ENCODE results near the gene LRP10.
A peak's percentile ranks its signal among the peaks of the same experiment; 100 is the strongest.
"Not testable (repeated sequence)": the region's sequence is repeated elsewhere in the genome, so short reads cannot be mapped to it uniquely, and the experiment has no call there.

Gene LRP10, protein sequence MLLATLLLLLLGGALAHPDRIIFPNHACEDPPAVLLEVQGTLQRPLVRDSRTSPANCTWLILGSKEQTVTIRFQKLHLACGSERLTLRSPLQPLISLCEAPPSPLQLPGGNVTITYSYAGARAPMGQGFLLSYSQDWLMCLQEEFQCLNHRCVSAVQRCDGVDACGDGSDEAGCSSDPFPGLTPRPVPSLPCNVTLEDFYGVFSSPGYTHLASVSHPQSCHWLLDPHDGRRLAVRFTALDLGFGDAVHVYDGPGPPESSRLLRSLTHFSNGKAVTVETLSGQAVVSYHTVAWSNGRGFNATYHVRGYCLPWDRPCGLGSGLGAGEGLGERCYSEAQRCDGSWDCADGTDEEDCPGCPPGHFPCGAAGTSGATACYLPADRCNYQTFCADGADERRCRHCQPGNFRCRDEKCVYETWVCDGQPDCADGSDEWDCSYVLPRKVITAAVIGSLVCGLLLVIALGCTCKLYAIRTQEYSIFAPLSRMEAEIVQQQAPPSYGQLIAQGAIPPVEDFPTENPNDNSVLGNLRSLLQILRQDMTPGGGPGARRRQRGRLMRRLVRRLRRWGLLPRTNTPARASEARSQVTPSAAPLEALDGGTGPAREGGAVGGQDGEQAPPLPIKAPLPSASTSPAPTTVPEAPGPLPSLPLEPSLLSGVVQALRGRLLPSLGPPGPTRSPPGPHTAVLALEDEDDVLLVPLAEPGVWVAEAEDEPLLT
- 165 to 228 (median 210) reads per million in 4 experiments for total RNA-seq

DNA sequence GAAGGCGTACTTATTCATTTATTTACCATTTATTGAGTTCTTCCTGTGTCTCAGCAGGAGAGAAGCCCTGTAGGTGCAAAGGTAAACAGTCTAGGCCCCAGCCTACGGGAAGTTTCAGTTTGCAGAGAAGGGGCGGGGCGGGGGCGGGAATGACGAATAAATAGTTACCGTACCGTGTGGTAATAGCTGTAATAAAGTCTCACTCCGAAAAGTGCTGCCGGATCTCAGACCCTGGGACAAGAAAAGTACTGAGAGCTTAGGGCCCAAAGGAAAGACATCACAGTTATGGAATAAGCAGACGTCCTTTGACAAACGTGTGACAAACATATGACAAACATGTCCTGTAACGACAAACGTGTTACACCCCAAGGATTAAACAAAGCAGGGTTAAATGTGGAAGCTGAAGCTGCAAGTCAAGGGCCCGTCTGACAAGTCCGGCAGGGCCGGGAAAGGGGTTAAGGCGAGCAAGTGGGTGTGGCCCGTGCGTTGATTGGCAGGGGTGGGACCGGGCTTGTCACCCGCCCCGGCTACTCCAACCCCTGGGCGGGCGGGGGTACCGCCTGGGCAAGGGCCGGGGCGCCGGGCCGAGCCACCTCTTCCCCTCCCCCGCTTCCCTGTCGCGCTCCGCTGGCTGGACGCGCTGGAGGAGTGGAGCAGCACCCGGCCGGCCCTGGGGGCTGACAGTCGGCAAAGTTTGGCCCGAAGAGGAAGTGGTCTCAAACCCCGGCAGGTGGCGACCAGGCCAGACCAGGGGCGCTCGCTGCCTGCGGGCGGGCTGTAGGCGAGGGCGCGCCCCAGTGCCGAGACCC is at the start of gene LRP10:
TSS of gene LRP10 (plus strand) at position 517 of the 809 bp plus-strand sequence. CDS start 564 bp downstream, outside the sequence.
- DNase-seq = peak; percentile 59

- no peak for DNase-seq
These were observed 49.4 kb upstream of the LRP10 start for GRCh38 chr14:22822016-22822570.

DNA sequence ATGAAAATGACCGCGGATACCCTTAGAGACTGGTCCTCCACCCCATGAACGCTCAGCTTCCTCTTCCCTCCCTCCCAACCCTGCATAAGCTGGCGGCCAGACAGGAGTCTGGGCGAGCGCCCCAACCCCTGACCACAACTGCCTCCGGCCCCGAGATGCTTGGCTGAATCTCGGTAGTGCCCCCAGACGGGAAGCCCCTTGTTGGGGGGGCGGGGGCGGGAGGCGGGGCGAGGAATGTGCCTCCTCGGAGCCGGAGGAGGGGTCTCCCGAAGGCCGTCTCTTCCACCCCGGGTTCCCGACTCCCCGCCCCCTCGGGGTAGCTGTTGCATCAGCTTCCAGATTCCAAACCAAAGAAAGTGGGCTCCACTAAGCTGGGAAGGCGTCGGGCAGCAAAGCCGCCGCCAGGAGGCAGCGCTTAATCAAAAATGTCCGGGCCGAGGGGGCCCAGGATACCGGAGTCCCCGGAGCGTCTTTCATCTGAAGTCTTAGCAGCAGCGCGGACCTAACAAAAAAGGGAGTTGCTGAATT is 48.9 kb upstream of the LRP10 start:
- DNase-seq = peak; percentile 52

GRCh38 chr14:22824711-22825359 is 46.7 kb upstream of the LRP10 start:
- no peak for DNase-seq

DNA sequence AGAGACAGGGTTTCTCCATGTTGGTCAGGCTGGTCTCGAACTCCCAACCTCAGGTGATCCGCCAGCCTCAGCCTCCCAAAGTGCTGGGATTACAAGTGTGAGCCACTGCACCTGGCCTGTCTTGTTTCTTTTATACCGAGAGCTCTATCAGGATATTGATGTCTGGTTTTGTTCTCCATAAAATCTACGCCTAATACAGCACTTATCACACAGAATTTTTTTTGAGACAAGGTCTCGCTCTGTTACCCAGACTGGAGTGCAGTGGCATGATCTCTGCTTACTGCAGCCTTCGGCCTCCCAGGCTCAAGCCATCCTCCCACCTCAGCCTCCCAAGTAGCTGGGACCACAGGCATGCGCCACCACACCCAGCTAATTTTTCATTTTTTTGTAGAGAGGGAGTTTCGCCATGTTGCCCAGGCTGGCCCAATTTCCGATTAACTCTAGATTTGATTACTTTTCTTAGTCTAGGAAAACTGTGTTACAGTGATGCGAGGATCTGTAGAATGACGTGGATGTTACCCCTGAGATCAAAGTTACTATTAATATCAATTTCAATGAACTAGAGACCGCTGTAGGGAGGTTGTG is 42.4 kb upstream of the LRP10 start:
- DNase-seq = not testable (repeated sequence)

DNA sequence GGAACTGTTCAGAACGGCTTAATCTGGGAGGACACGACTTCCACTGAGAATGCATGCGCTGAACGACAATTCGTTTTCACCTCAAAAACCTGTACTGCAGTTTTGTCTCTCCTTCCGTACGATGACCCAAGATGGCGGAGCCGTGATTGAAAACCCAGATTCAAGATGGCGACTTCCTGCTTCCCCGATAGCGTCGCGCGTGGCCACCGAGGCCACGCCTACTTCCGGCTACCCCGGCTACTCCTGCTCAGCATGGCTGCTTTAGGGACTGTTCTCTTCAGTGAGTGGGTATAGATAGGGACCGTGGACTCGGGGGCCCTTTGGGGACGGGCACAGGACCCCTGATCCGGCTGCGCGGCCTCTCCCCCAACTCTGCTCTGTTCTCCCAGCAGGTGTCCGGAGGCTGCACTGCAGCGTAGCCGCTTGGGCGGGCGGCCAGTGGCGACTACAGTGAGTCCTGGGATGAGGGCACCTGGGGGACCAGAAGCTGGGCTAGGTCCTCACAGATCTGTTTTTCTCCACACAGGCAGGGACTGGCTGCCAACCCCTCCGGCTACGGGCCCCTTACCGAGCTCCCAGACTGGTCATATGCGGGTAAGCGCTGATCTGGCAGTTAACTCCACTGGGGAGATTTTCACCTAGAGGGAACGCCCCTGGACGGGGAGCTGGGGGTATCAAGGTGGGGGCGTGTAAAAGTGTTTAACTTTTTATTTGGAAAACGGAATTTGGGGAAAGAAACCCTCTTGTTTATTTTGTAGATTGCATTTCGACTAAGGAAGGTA is 41.7 kb upstream of the LRP10 start, which contains the start of gene MRPL52:
TSS of gene MRPL52 (plus strand) at position 227 of the 782 bp plus-strand sequence. CDS start at position 253, 26 bp downstream.
- peak; percentile 79 for DNase-seq

DNA sequence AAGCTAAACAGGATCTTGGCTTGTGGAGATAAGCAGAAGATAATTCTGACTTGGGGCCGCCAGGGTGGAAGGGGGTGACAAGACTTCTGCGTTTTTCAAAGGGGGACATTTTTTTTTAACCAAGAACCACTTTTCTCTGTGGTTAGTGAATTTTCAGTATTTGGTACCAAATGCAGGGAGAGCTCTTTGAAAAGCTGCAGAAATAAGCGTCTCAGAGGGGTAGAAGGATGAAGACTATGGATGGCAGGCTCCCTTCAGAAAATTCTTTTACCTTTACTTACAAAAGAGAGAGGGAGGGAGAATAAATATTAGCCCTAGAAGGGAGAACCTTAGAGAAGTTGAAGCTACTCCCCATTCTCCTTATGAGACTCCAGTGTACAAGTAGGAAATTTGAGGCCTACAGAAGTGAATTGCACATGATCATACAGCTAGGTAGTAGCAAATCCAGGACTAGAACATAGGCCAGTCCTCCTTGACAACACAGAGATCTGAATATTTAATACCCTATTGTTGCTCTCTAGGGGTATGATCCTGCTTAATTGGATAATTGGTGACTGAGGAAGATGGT is 41.0 kb upstream of the LRP10 start:
- DNase-seq = no peak

- no peak for DNase-seq
These were observed 36.0 kb upstream of the LRP10 start for GRCh38 chr14:22835505-22835904.

GRCh38 chr14:22836301-22837113 is 35.0 kb upstream of the LRP10 start, which contains the start of gene MMP14:
MMP14 (plus strand) TSS chr14:22836585; CDS start chr14:22836818, 233 bp downstream.
- DNase-seq = no peak

GRCh38 chr14:22837114-22837749 is 34.3 kb upstream of the LRP10 start:
- DNase-seq = no peak

GRCh38 chr14:22837750-22838538 is 33.6 kb upstream of the LRP10 start:
- DNase-seq = no peak

DNA sequence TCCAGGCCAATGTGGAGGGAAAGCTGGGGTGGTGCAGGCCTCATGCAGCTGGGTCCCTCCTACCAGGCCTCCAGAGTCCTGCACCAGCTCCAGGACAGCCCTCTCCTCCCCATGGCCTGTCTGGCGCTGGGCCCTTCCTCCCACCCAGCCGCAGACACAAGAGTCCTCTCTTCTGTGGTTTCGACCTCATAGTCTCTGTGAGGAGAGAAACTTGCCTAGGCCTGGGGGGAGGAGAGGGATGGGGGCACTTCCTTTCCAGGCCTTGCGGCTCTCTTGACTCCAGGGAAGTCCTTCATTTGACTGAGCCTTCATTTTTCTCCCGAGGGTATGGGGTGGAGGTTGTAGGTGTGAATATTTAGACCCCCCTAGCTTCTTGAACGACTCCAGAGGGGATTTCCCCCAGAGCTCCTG is 32.9 kb upstream of the LRP10 start:
- DNase-seq = no peak

GRCh38 chr14:22839159-22839779 is 32.3 kb upstream of the LRP10 start:
- DNase-seq = no peak

DNA sequence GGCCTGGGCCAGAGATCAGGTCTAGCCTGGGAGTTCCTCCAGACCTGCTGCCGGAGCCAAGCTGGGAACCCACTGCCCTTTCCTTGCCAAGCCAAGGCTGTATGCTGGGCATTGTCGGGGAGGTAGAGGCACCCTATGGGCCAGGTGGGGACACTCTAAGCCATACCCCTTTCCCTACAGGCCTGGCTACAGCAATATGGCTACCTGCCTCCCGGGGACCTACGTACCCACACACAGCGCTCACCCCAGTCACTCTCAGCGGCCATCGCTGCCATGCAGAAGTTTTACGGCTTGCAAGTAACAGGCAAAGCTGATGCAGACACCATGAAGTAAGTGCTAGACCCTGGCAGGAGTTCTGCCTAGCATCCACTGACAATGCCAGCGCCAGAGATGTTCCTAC is 30.2 kb upstream of the LRP10 start:
- DNase-seq = no peak

DNA sequence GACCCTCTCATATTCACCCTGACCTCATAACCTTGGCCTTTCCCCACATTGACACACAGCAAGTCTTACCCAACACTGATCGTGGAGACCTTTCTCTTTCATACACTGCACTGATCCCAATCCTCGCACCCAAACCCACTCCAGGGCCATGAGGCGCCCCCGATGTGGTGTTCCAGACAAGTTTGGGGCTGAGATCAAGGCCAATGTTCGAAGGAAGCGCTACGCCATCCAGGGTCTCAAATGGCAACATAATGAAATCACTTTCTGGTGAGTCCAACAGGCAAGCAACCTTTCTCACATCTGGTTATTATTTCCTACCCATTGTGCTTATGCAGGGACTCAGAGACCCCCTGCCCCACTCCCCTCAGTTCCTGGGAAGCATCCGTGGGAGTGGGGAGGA is 29.8 kb upstream of the LRP10 start:
- DNase-seq = no peak

DNA sequence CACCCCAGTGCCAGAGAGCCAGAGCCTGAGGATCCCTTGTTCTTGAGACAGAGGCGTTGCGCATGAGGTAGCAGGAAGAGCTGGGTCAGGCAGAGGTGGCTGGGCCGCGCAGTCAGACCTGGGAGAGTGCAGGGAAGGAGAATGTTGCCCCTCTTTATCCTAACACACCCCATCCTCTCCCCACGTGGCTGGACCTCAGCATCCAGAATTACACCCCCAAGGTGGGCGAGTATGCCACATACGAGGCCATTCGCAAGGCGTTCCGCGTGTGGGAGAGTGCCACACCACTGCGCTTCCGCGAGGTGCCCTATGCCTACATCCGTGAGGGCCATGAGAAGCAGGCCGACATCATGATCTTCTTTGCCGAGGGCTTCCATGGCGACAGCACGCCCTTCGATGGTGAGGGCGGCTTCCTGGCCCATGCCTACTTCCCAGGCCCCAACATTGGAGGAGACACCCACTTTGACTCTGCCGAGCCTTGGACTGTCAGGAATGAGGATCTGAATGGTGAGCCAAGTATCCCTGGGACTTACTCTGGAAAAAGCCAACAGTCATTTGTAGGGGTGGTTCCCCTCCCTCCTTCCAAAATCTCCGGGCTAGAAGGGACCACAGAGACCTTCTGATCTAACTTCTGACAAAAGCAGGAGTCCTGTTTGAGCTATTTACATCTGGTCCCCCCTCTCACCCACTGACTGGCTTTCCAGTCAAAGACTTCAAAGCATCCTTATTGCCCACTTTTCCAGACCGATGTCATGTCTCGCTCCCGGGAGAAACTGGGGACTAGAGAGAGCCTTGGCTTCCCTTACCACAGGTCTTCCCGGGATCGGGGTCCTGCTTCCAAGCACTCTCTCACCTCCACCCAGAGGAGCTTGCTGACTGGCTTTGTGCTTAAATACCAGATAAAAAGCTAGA is 29.1 kb upstream of the LRP10 start:
- no peak for DNase-seq

Data from effector CD8-positive, alpha-beta T cell (primary cell).